Activated T-cell treated with anti-CD3 and anti-CD28 coated beads, Interleukin-2, amount 50 U/mL, for 72 hours (primary cell): Measurements from ENCODE around the gene SDCCAG8. TPM values are rescaled to one million over a fixed set of nuclear protein-coding genes. Genes with fewer than 3 reads are reported as not detected.
A peak's percentile ranks its signal among the peaks of the same experiment; 100 is the strongest.
"Not testable (repeated sequence)": the region's sequence is repeated elsewhere in the genome, so short reads cannot be mapped to it uniquely, and the experiment has no call there.

ENCODE experiments used
- ATAC-seq, 2 donors: fragments of 150-1000 bp; cut with Tn5 transposase; replicated peaks in 1 of 2; 2 replicates each; pipeline ENCODE4 v1.10.0; 2021; ENCODE audit warnings: moderate library complexity in 2 of 2, mild to moderate bottlenecking in 1 of 2
- DNase-seq, 2 donors: peaks; one replicate each; pipeline ENCODE4 v3.0.0; 2021 to 2022; ENCODE audit warnings: mixed read lengths in 1 of 2
- H3K27ac Mint-ChIP-seq: one replicate; pipeline ENCODE4 v1.8.0; 2022; ENCODE audit warnings: mild to moderate bottlenecking, moderate library complexity, mixed read lengths
- H3K27me3 Mint-ChIP-seq: one replicate; pipeline ENCODE4 v1.8.0; 2022; ENCODE audit warnings: low read depth, mixed read lengths
- H3K36me3 Mint-ChIP-seq, 2 donors: one replicate each; pipeline ENCODE4 v1.8.0; 2022; ENCODE audit warnings: mixed read lengths in 2 of 2, mild to moderate bottlenecking in 1 of 2; ENCODE audit not compliant: insufficient read depth in 2 of 2
- H3K4me1 Mint-ChIP-seq: one replicate; pipeline ENCODE4 v1.8.0; 2022; ENCODE audit warnings: low read depth, mixed read lengths
- H3K4me3 Mint-ChIP-seq, 2 donors: one replicate each; pipeline ENCODE4 v1.8.0; 2022; ENCODE audit warnings: mild to moderate bottlenecking in 2 of 2, mixed read lengths in 2 of 2, moderate library complexity in 2 of 2
- H3K9me3 Mint-ChIP-seq, 2 donors: one replicate each; pipeline ENCODE4 v1.8.0; 2022; ENCODE audit warnings: mixed read lengths in 2 of 2
- total RNA-seq, 2 donors: library from RNA; stranded (reverse); gene quantifications; one replicate each; pipeline ENCODE4 v1.2.3, GENCODE V29; 2022

Gene SDCCAG8
- total RNA-seq, 2 donors from 2014 or later = 31.3 to 40.2 TPM

DNA sequence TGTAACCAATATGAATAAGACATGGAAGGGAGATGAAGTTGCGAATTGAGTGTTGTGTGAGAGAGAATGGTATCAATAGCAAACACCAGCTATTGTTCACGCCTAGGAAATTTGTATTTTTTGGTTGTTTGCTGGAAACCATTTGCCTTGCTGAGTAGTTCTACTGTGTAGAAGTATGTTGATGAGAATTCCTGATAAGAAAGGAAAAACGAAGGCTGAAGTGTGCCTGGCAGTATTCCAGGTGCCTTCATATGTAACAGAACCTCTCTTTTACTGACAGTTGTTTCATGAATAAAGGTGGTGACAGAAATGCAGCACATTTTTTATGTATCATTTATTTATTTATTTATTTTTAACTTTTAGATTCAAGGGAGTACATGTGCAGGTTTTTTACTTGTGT lies 79.5 kb downstream of the SDCCAG8 start:
- Mint-ChIP-seq H3K36me3 (peaks cover 3 to 7% of the 10 kb centered on the region in 2 donors), H3K27me3 (no peaks in the 10 kb centered on the region), H3K27ac (no peak overlapping the region), H3K9me3 (no peaks in the 10 kb centered on the region), H3K4me3 (no peak overlapping the region), H3K4me1 (peaks cover 9% of the 10 kb centered on the region)
- ATAC-seq = no peak
- no peak for DNase-seq

DNA sequence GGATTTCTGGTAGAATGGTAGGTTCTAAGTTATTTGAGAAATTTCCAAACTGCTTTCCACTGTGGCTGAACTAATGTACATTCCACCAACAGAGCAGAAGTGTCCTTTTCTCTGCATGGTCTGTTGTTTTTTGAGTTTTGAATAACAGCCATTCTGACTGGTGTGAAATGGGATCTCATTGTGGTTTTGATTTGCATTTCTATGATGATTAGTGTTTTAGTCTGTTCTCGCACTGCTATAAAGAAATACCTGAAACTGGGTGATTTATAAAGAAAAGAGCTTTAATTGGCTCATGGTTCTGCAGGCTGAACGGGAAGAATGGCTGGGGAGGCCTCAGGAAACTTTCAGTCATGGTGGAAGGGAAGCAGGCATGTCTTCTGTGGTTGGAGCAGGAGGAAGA lies 80.3 kb downstream of the SDCCAG8 start:
- DNase-seq (no peak), ATAC-seq (no peak)
- Mint-ChIP-seq H3K4me3 (no peak overlapping the region), H3K36me3 (peaks cover 6 to 7% of the 10 kb centered on the region in 2 donors), H3K27ac (peak overlapping the region; percentile 31), H3K4me1 (peaks cover 9% of the 10 kb centered on the region), H3K9me3 (no peaks in the 10 kb centered on the region), H3K27me3 (no peaks in the 10 kb centered on the region)

DNA sequence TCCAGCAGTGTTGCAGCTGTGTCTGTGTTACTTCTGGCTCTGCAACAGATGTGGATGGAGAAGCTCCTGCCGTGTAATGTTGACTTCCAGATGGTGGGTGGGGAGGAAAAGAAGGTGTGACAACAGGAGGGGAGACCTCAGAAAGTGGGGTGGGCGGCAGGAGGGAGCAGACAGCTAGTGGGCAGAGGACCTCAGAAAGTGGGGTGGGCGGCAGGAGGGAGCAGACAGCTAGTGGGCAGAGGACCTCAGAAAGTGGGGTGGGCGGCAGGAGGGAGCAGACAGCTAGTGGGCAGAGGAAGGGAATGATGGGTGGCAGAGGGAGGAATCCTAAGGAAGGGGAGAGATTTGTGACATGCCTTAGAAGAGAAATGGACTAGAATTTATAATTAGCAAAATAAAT lies 83.0 kb downstream of the SDCCAG8 start:
- H3K27me3 Mint-ChIP-seq, ATAC-seq, H3K4me1 Mint-ChIP-seq, DNase-seq, H3K4me3 Mint-ChIP-seq, H3K36me3 Mint-ChIP-seq, H3K9me3 Mint-ChIP-seq: not testable (repeated sequence)
- H3K27ac Mint-ChIP-seq = peak overlapping the region; percentile 21

DNA sequence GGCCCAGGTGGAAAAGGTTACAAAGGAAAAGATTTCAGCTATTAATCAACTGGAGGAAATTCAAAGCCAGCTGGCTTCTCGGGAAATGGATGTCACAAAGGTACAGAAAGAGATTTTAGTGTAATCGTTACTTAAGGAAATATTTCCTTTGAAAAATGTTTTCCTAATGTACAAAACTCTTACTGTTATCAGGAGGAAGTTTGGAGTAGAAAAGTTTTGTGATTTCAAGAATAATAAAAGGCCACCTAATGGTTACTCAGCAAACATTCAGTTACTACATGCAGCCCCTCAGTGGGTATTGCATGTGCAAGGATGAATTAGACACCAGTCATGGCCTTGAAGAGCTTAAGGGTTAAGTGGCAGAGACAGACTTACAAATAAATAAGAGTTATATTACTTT lies 85.2 kb downstream of the SDCCAG8 start:
- H3K27ac Mint-ChIP-seq = no peak overlapping the region
- ATAC-seq = no peak
- no peaks in the 10 kb centered on the region for H3K9me3 Mint-ChIP-seq

DNA sequence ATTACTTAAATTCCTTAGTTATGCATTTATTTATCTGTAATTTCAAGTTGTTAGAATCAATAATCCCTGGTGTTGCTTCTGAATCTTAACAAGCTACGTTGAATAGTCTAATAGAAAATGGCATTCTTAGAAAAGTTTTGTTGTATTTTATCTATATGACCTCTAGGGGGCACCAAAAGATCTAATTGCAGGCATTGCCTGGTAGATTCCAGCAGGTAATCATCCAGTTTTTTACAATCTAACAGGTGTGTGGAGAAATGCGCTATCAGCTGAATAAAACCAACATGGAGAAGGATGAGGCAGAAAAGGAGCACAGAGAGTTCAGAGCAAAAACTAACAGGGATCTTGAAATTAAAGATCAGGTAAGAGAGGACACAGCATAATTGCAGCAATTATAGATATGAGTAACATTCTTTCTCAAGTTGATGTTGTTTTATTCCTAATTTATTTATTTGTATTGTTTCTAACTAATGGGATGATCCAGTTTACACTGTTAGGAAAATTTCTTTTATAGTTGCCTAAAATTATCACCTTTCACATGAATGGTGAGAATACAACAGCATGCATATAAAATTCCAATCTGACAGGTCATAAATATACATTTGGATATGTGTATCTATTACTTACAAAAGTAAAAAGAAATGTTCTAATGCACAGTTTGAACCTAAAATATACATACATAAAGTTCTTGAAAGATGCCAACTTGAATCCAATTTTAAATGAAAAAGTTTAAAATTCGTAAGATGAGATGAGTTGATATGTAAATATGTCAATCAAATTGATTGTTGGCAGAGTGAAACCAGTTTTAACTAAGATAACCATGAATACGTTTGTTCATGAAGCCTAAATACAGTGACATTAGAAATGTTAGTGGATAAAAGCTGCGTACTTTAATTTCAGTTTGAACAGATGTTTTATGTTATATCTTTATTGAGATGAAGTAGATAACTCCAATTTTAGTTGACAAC lies 88.4 kb downstream of the SDCCAG8 start:
- H3K4me3 Mint-ChIP-seq = no peak overlapping the region

More for the DNA sequence above, 85.2 kb downstream of the SDCCAG8 start:
- H3K27me3 Mint-ChIP-seq = no peaks in the 10 kb centered on the region
- H3K4me3 Mint-ChIP-seq = no peak overlapping the region
- peaks cover 7% of the 10 kb centered on the region for H3K4me1 Mint-ChIP-seq
- peaks cover 1 to 6% of the 10 kb centered on the region in 2 donors for H3K36me3 Mint-ChIP-seq
- DNase-seq = no peak

DNA sequence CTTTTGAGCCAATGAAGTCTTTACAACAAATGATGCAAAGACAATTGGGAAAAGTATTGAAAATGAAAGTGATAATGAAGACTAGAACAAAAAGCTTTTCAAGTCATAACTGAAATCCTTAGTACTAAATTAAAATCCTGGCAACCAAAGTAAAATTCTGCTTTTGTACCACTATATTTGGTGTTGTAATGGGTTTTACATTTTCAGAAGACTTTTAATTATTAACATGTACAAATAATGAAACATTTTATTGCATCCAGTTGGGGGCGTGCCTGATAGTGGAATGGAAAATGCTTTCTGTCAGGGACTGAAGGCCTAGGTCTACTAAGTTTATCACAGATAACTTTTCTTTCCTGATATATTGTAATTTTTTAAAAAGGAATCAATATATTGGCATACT lies 89.4 kb downstream of the SDCCAG8 start:
- ATAC-seq (no peak), DNase-seq (no peak)
- no peaks in the 10 kb centered on the region for H3K9me3 Mint-ChIP-seq

More for the DNA sequence above, 88.4 kb downstream of the SDCCAG8 start:
- ATAC-seq = no peak
- no peaks in the 10 kb centered on the region for H3K4me1 Mint-ChIP-seq
- H3K27ac Mint-ChIP-seq = no peak overlapping the region
- peak in 1 of 2 donors; percentile 2 for DNase-seq
- H3K36me3 Mint-ChIP-seq = peaks cover 3 to 8% of the 10 kb centered on the region in 2 donors
- H3K27me3 Mint-ChIP-seq = no peaks in the 10 kb centered on the region
- no peaks in the 10 kb centered on the region for H3K9me3 Mint-ChIP-seq

DNA sequence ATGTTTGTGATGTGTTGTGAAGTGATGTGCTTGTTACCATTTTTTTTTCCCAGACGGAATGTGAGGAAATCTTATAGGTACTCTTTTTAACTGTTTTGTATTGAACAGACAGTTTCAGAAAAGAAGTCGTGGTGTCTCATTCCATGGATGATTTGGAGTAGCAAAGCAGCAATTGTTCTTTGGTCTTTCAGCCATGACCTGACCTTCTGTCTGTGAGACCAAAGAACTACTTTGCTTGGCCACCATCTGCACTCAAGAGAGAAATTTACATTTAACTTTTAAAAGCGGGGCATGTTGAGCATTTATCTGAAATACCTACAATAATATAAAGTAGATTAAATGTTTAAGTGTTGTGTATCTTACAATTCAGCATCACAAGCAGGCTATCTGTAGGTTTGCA lies 90.2 kb downstream of the SDCCAG8 start:
- Mint-ChIP-seq H3K4me1 (no peaks in the 10 kb centered on the region), H3K4me3 (no peak overlapping the region), H3K27me3 (no peaks in the 10 kb centered on the region), H3K9me3 (no peaks in the 10 kb centered on the region), H3K36me3 (peaks cover 3 to 7% of the 10 kb centered on the region in 2 donors), H3K27ac (no peak overlapping the region)
- DNase-seq (no peak), ATAC-seq (no peak)

More for the DNA sequence above, 89.4 kb downstream of the SDCCAG8 start:
- H3K27ac Mint-ChIP-seq = no peak overlapping the region
- H3K27me3 Mint-ChIP-seq = no peaks in the 10 kb centered on the region
- H3K4me3 Mint-ChIP-seq = no peak overlapping the region
- H3K36me3 Mint-ChIP-seq = peaks cover 3 to 8% of the 10 kb centered on the region in 2 donors
- no peaks in the 10 kb centered on the region for H3K4me1 Mint-ChIP-seq

DNA sequence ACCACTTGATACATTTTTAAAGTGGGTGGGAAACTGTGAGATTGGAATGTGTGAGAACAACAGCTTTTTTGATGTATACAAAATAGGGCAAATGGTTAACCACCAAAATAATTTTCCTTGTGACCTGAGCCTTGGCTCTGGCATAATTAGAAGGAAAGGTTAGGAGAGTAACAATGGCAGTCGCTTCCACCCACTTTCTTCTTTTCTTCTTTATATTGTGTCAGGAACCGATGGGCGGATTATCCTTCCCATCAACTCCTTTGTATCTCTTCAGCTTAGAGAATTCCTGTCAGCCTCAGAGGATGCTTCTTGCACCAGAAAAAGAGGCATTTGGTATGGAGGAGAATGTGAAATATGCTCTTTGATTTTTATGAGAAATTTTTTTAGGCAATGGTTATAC lies 90.6 kb downstream of the SDCCAG8 start:
- Mint-ChIP-seq H3K27ac (no peak overlapping the region), H3K4me3 (no peak overlapping the region), H3K27me3 (no peaks in the 10 kb centered on the region), H3K9me3 (no peaks in the 10 kb centered on the region), H3K4me1 (no peaks in the 10 kb centered on the region), H3K36me3 (peaks cover 3 to 7% of the 10 kb centered on the region in 2 donors)
- ATAC-seq (no peak), DNase-seq (no peak)

DNA sequence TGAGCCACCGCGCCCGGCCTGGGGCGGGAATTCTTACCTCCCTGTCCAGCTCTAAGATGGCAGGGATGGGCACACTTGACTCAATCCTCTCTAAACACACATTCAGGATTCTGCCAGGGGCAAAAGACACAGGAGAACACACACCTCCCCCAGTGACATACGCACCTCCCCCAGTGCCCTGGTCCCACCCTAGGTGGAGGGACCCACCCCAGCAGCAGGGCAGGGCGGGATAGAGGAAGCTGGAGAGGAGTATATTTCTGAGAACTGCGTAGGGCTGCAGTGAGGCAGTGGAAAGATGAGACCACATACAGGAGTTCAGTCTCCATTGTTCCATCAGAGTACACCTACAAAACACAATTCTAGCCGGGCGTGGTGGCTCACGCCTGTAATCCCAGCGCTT lies 92.5 kb downstream of the SDCCAG8 start:
- ATAC-seq (no peak), DNase-seq (no peak)
- H3K4me1 Mint-ChIP-seq = no peaks in the 10 kb centered on the region
- H3K27me3 Mint-ChIP-seq = no peaks in the 10 kb centered on the region
- H3K9me3 Mint-ChIP-seq = no peaks in the 10 kb centered on the region
- no peak overlapping the region for H3K4me3 Mint-ChIP-seq
- no peak overlapping the region for H3K27ac Mint-ChIP-seq
- peaks cover 3 to 6% of the 10 kb centered on the region in 2 donors for H3K36me3 Mint-ChIP-seq

DNA sequence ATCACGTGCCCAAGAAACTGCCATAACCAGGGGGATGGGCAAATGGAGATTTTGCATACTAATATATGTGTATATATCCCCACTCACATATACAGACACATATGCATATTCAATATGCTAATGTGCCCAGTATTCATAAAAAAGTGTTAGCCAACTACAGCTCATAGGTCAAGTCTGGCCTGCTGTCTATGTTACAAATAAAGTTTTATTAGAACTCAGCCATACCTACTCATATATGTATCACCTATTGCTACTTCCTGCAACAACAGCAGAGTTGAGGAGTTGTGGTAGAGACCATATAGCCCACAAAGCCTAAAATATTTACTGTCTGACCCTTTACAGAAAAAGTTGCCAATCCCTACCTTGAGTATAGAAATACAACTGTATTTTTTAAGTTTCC lies 93.3 kb downstream of the SDCCAG8 start:
- Mint-ChIP-seq H3K27me3 (no peaks in the 10 kb centered on the region), H3K4me1 (peaks cover 6% of the 10 kb centered on the region), H3K9me3 (no peaks in the 10 kb centered on the region), H3K36me3 (peaks cover 2 to 4% of the 10 kb centered on the region in 2 donors), H3K4me3 (no peak overlapping the region), H3K27ac (no peak overlapping the region)
- ATAC-seq (no peak), DNase-seq (no peak)

DNA sequence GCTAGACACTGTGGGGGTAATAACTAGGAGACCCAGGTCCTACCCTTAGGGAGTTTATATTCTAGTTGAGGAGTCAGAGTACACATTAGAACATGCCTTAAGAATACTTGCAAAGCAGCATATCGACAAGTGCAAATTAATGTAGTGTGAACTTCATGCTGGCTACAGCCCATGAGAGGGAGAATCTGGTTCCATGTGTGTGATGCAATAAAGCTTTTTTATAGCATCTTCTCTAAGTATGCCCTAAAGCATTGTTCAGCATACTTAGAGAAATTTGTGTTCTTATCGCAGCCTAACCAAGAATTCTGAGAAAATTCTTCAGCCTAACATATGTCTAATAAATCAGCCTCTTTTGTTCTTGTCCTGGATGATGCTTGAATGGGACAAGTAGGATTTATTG lies 95.5 kb downstream of the SDCCAG8 start:
- Mint-ChIP-seq H3K36me3 (peaks cover 2 to 4% of the 10 kb centered on the region in 2 donors), H3K4me1 (peaks cover 13% of the 10 kb centered on the region), H3K4me3 (no peak overlapping the region), H3K9me3 (no peaks in the 10 kb centered on the region), H3K27me3 (no peaks in the 10 kb centered on the region), H3K27ac (no peak overlapping the region)
- ATAC-seq (no peak), DNase-seq (no peak)

DNA sequence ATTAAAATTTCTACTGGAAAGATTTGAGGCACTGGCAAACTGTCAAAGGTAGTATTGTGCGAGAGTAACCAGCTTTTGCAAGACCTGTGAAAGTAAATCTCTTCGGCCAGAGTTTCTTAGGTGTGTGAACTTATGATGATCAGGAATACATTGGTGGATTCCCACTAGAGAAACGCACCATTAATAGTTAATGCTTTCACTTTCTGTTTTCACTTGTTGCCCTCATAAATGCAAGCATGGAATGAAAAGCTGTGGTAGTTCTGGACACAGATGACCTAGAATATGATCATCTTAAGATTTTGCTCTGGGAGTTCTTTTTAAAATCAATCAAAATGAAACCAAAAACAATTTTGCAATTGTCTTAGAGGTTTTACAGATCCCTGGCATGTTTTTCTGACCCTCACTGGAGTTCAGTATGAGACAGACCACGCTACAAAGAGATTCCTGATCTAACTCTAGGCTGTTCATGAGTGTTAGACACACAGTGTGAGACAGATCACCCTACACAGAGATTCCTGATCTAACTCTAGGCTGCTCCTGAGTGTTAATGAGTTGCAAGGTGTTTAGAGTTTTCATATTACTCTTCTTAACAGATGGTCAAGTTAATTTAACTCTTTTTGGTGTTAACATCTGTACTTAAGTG lies 98.8 kb downstream of the SDCCAG8 start:
- DNase-seq = no peak

DNA sequence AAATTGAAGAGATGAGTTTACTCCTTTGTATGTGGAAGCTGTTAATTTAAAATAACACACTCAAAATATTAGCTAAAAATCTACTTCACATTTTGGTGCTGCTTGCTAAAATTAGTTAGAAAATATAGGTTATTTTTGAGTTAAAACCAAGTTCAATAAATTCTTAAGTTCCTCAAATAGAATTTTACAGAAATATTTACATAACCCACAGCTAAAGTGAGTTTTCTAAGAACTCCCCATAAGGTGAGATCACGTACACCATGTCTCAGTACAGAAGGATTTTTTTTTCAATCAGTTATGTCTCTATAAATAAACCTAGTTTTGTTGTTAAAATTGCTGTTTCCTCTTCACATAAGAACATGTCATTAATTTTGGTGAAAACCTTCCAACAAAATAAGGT lies 108.0 kb downstream of the SDCCAG8 start:
- Mint-ChIP-seq H3K9me3 (no peaks in the 10 kb centered on the region), H3K27me3 (no peaks in the 10 kb centered on the region), H3K27ac (no peak overlapping the region), H3K36me3 (peaks cover 4 to 8% of the 10 kb centered on the region in 2 donors), H3K4me1 (no peaks in the 10 kb centered on the region), H3K4me3 (no peak overlapping the region)
- DNase-seq = no peak
- no peak for ATAC-seq

More for the DNA sequence above, 98.8 kb downstream of the SDCCAG8 start:
- no peaks in the 10 kb centered on the region for H3K27me3 Mint-ChIP-seq
- H3K4me3 Mint-ChIP-seq = peak overlapping the region in 1 of 2 donors; percentile 74
- H3K27ac Mint-ChIP-seq = peak overlapping the region; percentile 67
- peaks cover 13% of the 10 kb centered on the region for H3K4me1 Mint-ChIP-seq
- H3K9me3 Mint-ChIP-seq = no peaks in the 10 kb centered on the region
- peak in 1 of 2 donors; percentile 86 for ATAC-seq
- H3K36me3 Mint-ChIP-seq = peaks cover 0 to 4% of the 10 kb centered on the region in 2 donors
